HEK293T (cell line): ENCODE data around the gene AGK.

ENCODE experiments used
- ARNT ChIP-seq: fragments of 450-650 bp; IDR thresholded peaks from 2 replicates; pipeline ENCODE4 v1.6.1; 2017; ENCODE audit warnings: mild to moderate bottlenecking
- CTBP1 ChIP-seq: fragments of 450-650 bp; IDR thresholded peaks from 2 replicates; pipeline ENCODE4 v1.6.1; 2016; ENCODE audit warnings: borderline replicate concordance
- ELF4 ChIP-seq: fragments of 450-650 bp; IDR thresholded peaks from 2 replicates; pipeline ENCODE4 v1.6.1; 2017; ENCODE audit warnings: antibody characterized with exemption
- FOXK2 ChIP-seq: fragments of 450-650 bp; IDR thresholded peaks from 2 replicates; pipeline ENCODE4 v1.6.1; 2016; ENCODE audit warnings: mild to moderate bottlenecking
- FOXM1 ChIP-seq: fragments of 450-650 bp; IDR thresholded peaks from 2 replicates; pipeline ENCODE4 v1.6.1; 2017; ENCODE audit warnings: mild to moderate bottlenecking, borderline replicate concordance
- HDGF ChIP-seq: fragments of 450-650 bp; IDR thresholded peaks from 2 replicates; pipeline ENCODE4 v1.6.1; 2017; ENCODE audit warnings: antibody characterized with exemption, borderline replicate concordance
- LEF1 ChIP-seq: fragments of 450-650 bp; IDR thresholded peaks from 2 replicates; pipeline ENCODE4 v1.6.1; 2017; ENCODE audit warnings: mild to moderate bottlenecking, borderline replicate concordance
- NFRKB ChIP-seq: fragments of 450-650 bp; IDR thresholded peaks from 2 replicates; pipeline ENCODE4 v1.6.1; 2016; ENCODE audit warnings: mild to moderate bottlenecking, moderate library complexity
- SP1 ChIP-seq: fragments of 450-650 bp; IDR thresholded peaks from 2 replicates; pipeline ENCODE4 v1.6.1; 2017
- SUZ12 ChIP-seq: fragments of 450-650 bp; IDR thresholded peaks from 2 replicates; pipeline ENCODE4 v1.6.1; 2016; ENCODE audit warnings: mild to moderate bottlenecking
- ZNF384 ChIP-seq: fragments of 450-650 bp; IDR thresholded peaks from 2 replicates; pipeline ENCODE4 v1.6.1; 2016
- TF ChIP-seq, protein P1 (sequence below): fragments of 450-650 bp; IDR thresholded peaks from 2 replicates; pipeline ENCODE4 v1.6.1; 2016

DNA sequence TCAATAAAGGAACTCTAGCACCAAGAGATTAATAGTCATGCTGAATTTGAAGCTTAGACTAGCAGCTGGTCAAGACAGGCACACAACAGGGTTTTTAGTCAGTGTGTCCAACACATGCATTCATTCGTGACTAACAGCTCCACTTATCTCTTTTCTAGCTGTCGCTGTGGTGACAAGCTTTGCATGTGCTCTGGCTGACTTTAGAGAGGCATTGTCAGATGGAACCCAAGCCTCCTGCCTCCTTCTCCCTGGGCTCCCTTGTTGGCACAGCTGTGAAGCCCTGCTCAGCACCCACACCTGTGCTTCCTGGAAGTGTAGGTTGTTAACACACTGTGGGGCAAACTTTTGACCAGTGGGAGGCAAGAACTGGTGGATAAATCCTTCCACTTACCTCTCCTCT, 9.8 kb upstream of the AGK start:
- TF ChIP-seq LEF1 (no peak), SUZ12 (no peak), HDGF (no peak), SP1 (no peak), FOXK2 (no peak), ZNF384 (no peak), FOXM1 (no peak), ELF4 (no peak), CTBP1 (no peak), ARNT (no peak), NFRKB (no peak)
- TF ChIP-seq, protein P1, sequence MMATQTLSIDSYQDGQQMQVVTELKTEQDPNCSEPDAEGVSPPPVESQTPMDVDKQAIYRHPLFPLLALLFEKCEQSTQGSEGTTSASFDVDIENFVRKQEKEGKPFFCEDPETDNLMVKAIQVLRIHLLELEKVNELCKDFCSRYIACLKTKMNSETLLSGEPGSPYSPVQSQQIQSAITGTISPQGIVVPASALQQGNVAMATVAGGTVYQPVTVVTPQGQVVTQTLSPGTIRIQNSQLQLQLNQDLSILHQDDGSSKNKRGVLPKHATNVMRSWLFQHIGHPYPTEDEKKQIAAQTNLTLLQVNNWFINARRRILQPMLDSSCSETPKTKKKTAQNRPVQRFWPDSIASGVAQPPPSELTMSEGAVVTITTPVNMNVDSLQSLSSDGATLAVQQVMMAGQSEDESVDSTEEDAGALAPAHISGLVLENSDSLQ, result no peak
